HepG2 (cell line): ENCODE measurements around the gene RHBDD1. TPM values are rescaled to one million over a fixed set of nuclear protein-coding genes. Genes with fewer than 3 reads are reported as not detected.

Experiments used
- ARHGAP35 ChIP-seq: sonication (generic); formaldehyde crosslinking; IDR thresholded peaks from 2 replicates; pipeline ENCODE4 v1.9.0; 2022; ENCODE audit warnings: mild to moderate bottlenecking, inconsistent platforms, moderate library complexity, missing genetic modification reagents, borderline replicate concordance
- BORCS8-MEF2B ChIP-seq: sonication (generic); formaldehyde crosslinking; IDR thresholded peaks from 2 replicates; pipeline ENCODE4 v1.8.0; 2022; ENCODE audit warnings: mild to moderate bottlenecking, missing genetic modification reagents
- CCAR2 ChIP-seq: fragments of 200-400 bp; formaldehyde crosslinking; optimal IDR thresholded peaks from 2 replicates; pipeline ENCODE3; 2018; ENCODE audit warnings: low read depth, mild to moderate bottlenecking, low read length, moderate library complexity
- CENPX ChIP-seq: sonication (generic); formaldehyde crosslinking; IDR thresholded peaks from 2 replicates; pipeline ENCODE4 v1.9.0; 2021; ENCODE audit warnings: mild to moderate bottlenecking, missing genetic modification reagents, moderate library complexity
- DDIT3 ChIP-seq: sonication (generic); formaldehyde crosslinking; IDR thresholded peaks from 2 replicates; pipeline ENCODE4 v1.4.0; 2020; ENCODE audit warnings: mild to moderate bottlenecking, missing genetic modification reagents
- FOXK2 ChIP-seq: fragments of 450-650 bp; IDR thresholded peaks from 2 replicates; pipeline ENCODE4 v1.6.1; 2016
- GABPA ChIP-seq, 2 experiments: IDR thresholded peaks; 2 replicates each; pipeline ENCODE4 v1.6.1; 2011 to 2016; ENCODE audit warnings: low read depth in 2 of 2, low read length in 1 of 2, missing biosample characterization in 1 of 2, missing genetic modification characterization in 1 of 2
- GATA4 ChIP-seq: sonication (generic); IDR thresholded peaks from 2 replicates; pipeline ENCODE4 v1.6.1; 2016; ENCODE audit warnings: antibody characterized with exemption, low read depth, borderline replicate concordance
- HHEX ChIP-seq: IDR thresholded peaks from 2 replicates; pipeline ENCODE4 v1.6.1; 2016; ENCODE audit warnings: control low read depth
- HOXA7 ChIP-seq: sonication (generic); formaldehyde crosslinking; IDR thresholded peaks from 2 replicates; pipeline ENCODE4 v1.8.1; 2022; ENCODE audit warnings: mild to moderate bottlenecking, missing genetic modification reagents, moderate library complexity
- HOXA9 ChIP-seq: sonication (generic); formaldehyde crosslinking; IDR thresholded peaks from 2 replicates; pipeline ENCODE4 v1.8.1; 2022; ENCODE audit warnings: missing genetic modification reagents, mild to moderate bottlenecking, moderate library complexity, borderline replicate concordance
- IRX3 ChIP-seq: sonication (generic); formaldehyde crosslinking; IDR thresholded peaks from 2 replicates; pipeline ENCODE4 v1.8.1; 2023; ENCODE audit warnings: mild to moderate bottlenecking, low read depth, missing genetic modification reagents, borderline replicate concordance
- ISX ChIP-seq: sonication (generic); formaldehyde crosslinking; conservative IDR thresholded peaks from 2 replicates; pipeline ENCODE4 v1.5.0; 2020; ENCODE audit warnings: missing genetic modification reagents
- KAT8 ChIP-seq: IDR thresholded peaks from 2 replicates; pipeline ENCODE4 v1.6.1; 2016; ENCODE audit warnings: missing genetic modification reagents, missing compliant biosample characterization
- LCORL ChIP-seq, 2 experiments: fragments of 450-650 bp in 1 of 2; sonication (generic) in 1 of 2; formaldehyde crosslinking in 1 of 2; IDR thresholded peaks; 2 replicates each; pipeline versions ENCODE4 v1.5.0 to v1.6.1; 2017 to 2020; ENCODE audit warnings: antibody characterized with exemption in 1 of 2, missing genetic modification reagents in 1 of 2
- NRL ChIP-seq: sonication (generic); formaldehyde crosslinking; IDR thresholded peaks from 2 replicates; pipeline ENCODE4 v1.5.0; 2020; ENCODE audit warnings: missing genetic modification reagents, mild to moderate bottlenecking, moderate library complexity, borderline replicate concordance
- RARG ChIP-seq: sonication (generic); formaldehyde crosslinking; IDR thresholded peaks from 2 replicates; pipeline ENCODE4 v1.4.0; 2020; ENCODE audit warnings: low read depth, mild to moderate bottlenecking, missing genetic modification reagents
- RBM39 ChIP-seq: fragments of 200-400 bp; formaldehyde crosslinking; IDR thresholded peaks from one replicate; pipeline ENCODE4 v1.6.1; 2018; ENCODE audit warnings: antibody characterized with exemption, mild to moderate bottlenecking, low read depth, low read length; ENCODE audit not compliant: poor library complexity, severe bottlenecking
- SIX1 ChIP-seq: sonication (generic); formaldehyde crosslinking; IDR thresholded peaks from 2 replicates; pipeline ENCODE4 v1.4.0; 2020; ENCODE audit warnings: missing genetic modification reagents, borderline replicate concordance
- SNAPC2 ChIP-seq: sonication (generic); formaldehyde crosslinking; IDR thresholded peaks from 2 replicates; pipeline ENCODE4 v1.8.1; 2022; ENCODE audit warnings: mild to moderate bottlenecking, missing genetic modification reagents
- SOX6 ChIP-seq, 2 experiments: fragments of 450-650 bp in 1 of 2; sonication (generic) in 1 of 2; formaldehyde crosslinking in 1 of 2; IDR thresholded peaks; 2 replicates each; pipeline versions ENCODE4 v1.4.0 to v1.6.1; 2017 to 2020; ENCODE audit warnings: antibody characterized with exemption in 1 of 2, mild to moderate bottlenecking in 1 of 2, missing genetic modification reagents in 1 of 2
- STAT5B ChIP-seq: sonication (generic); formaldehyde crosslinking; IDR thresholded peaks from 2 replicates; pipeline ENCODE4 v1.4.0; 2020; ENCODE audit warnings: missing genetic modification reagents
- TEF ChIP-seq: sonication (generic); formaldehyde crosslinking; IDR thresholded peaks from 2 replicates; pipeline ENCODE4 v1.5.0; 2020; ENCODE audit warnings: missing genetic modification reagents
- ZBTB42 ChIP-seq: sonication (generic); formaldehyde crosslinking; IDR thresholded peaks from 2 replicates; pipeline ENCODE4 v1.5.0; 2020; ENCODE audit warnings: mild to moderate bottlenecking, missing genetic modification reagents
- ZKSCAN1 ChIP-seq: fragments of 150-350 bp; IDR thresholded peaks from 2 replicates; pipeline ENCODE4 v1.6.1; 2014; ENCODE audit warnings: low read length
- ZNF484 ChIP-seq: sonication (generic); formaldehyde crosslinking; IDR thresholded peaks from 2 replicates; pipeline ENCODE4 v1.5.1; 2020; ENCODE audit warnings: mild to moderate bottlenecking, low read depth, missing genetic modification reagents, borderline replicate concordance
- ZNF496 ChIP-seq: sonication (generic); formaldehyde crosslinking; IDR thresholded peaks from 2 replicates; pipeline ENCODE4 v1.8.1; 2023; ENCODE audit warnings: mild to moderate bottlenecking, moderate library complexity, missing genetic modification reagents; ENCODE audit not compliant: insufficient replicate concordance
- ZNF530 ChIP-seq: sonication (generic); formaldehyde crosslinking; IDR thresholded peaks from 2 replicates; pipeline ENCODE4 v1.5.0; 2020; ENCODE audit warnings: low read depth, mild to moderate bottlenecking, missing genetic modification reagents
- ZNF576 ChIP-seq: sonication (generic); formaldehyde crosslinking; IDR thresholded peaks from 2 replicates; pipeline ENCODE4 v1.4.0; 2020; ENCODE audit warnings: mild to moderate bottlenecking, missing genetic modification reagents
- ZNF607 ChIP-seq: sonication (generic); formaldehyde crosslinking; IDR thresholded peaks from 2 replicates; pipeline ENCODE4 v1.5.1; 2020; ENCODE audit warnings: missing genetic modification reagents, mild to moderate bottlenecking, borderline replicate concordance
- ZNF768 ChIP-seq: sonication (generic); formaldehyde crosslinking; IDR thresholded peaks from 2 replicates; pipeline ENCODE4 v1.4.0; 2020; ENCODE audit warnings: missing genetic modification reagents
- polyA plus RNA-seq, 8 experiments: library from polyadenylated mRNA; depleted of rRNA in 3 of 8; stranded (reverse) in 7 of 8; unstranded in 1 of 8; fragments of >200 nt; fragmentation: Illumina TruSeq in 4 of 8; extraction: Trizol in 4 of 8; gene quantifications; 2 replicates each; pipeline versions ENCODE4 v1.2.1 to v1.2.3, GENCODE V29; 2011 to 2016; ENCODE audit warnings: low read depth in 4 of 8, missing spikeins in 1 of 8, mixed read lengths in 1 of 8; ENCODE audit not compliant: insufficient read depth in 1 of 8
- total RNA-seq, 5 experiments: library from RNA; depleted of rRNA; stranded (reverse); fragments of >200 nt; fragmentation: Illumina TruSeq; extraction: Trizol; gene quantifications; 2 replicates each; pipeline ENCODE4 v1.2.3, GENCODE V29; 2016; ENCODE audit warnings: low read depth in 1 of 5

Gene RHBDD1
- total and polyA plus RNA-seq, 2 of the 13 experiments (the other 11 are each of a cell fraction or from before 2014, with no cell fraction given) = 8.2 to 9.5 TPM

GRCh38 chr2:226802573-226802972, 33.3 kb upstream of the RHBDD1 start (continued):
- TF ChIP-seq ZNF530 (CRISPR knock-in tag) = no peak
- no peak for TF ChIP-seq SOX6 (IDR thresholded peaks at IDR 0.05)
- no peak; the same call in 1 of the 2 replicates for TF ChIP-seq SOX6 (CRISPR knock-in tag; IDR thresholded peaks at IDR 0.05)
- TF ChIP-seq RARG (CRISPR knock-in tag) = no peak
- TF ChIP-seq KAT8 (CRISPR knock-in tag) = peak; percentile 57; the same call in 1 of the 2 replicates
- no peak for TF ChIP-seq IRX3
- TF ChIP-seq GATA4 = no peak
- TF ChIP-seq ARHGAP35 = no peak
- TF ChIP-seq LCORL (IDR thresholded peaks at IDR 0.05) = no peak
- no peak for TF ChIP-seq LCORL (CRISPR knock-in tag; IDR thresholded peaks at IDR 0.05)
- TF ChIP-seq RBM39 = no peak
- TF ChIP-seq CENPX (CRISPR knock-in tag) = no peak
- no peak for TF ChIP-seq ZBTB42 (CRISPR knock-in tag)
- TF ChIP-seq NRL (CRISPR knock-in tag) = no peak
- no peak for TF ChIP-seq HHEX
- no peak for TF ChIP-seq HOXA7 (CRISPR knock-in tag)
- TF ChIP-seq FOXK2 = no peak
- TF ChIP-seq HOXA9 = no peak
- no peak for TF ChIP-seq BORCS8-MEF2B (CRISPR knock-in tag)
- TF ChIP-seq DDIT3 (CRISPR knock-in tag) = no peak
- TF ChIP-seq ZKSCAN1 = no peak
- TF ChIP-seq ZNF576 (CRISPR knock-in tag) = no peak
- no peak for TF ChIP-seq TEF (CRISPR knock-in tag)
- no peak for TF ChIP-seq CCAR2
- no peak for TF ChIP-seq STAT5B (CRISPR knock-in tag)
- TF ChIP-seq ZNF484 (CRISPR knock-in tag) = no peak
- no peak for TF ChIP-seq GABPA (IDR thresholded peaks at IDR 0.05; ENCODE audit: low read depth, low read length)
- no peak for TF ChIP-seq GABPA (CRISPR knock-in tag; IDR thresholded peaks at IDR 0.05; ENCODE audit: low read depth)
- no peak for TF ChIP-seq ZNF768 (CRISPR knock-in tag)
- TF ChIP-seq ISX (CRISPR knock-in tag) = no peak
- no peak for TF ChIP-seq ZNF496 (CRISPR knock-in tag)
- no peak for TF ChIP-seq SIX1
- no peak for TF ChIP-seq ZNF607
- TF ChIP-seq SNAPC2 = no peak
